Inflammatory macrophage treated with lipopolysaccharide for 1 hour (primary cell): ENCODE results near the gene VPS35L.

Experiments
- DNase-seq, 2 donors: peaks; one replicate each; pipeline ENCODE4 v3.0.0-alpha.2; 2020 to 2022

VPS35L gene

DNA sequence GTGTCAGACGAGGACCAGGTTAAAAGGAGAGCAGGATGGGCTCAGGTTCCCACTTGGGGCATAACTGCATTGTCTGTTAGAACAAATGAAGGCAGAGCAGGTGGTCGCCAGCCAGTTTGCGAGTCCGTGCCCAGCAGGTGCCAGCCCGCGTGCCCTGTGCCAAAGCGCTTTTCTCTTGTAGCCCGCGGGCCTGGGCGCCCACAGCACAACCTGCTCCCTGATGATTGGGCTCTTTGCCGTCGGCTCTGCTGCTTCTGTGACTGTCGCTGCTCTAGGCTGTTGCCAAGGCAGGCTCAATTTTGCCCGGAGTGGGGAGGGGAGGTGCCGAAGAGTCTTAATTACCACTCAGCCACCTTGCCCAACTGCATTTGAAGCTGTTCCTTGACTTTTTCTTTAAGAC, 141.5 kb downstream of the VPS35L start:
- DNase-seq = no peak

DNA sequence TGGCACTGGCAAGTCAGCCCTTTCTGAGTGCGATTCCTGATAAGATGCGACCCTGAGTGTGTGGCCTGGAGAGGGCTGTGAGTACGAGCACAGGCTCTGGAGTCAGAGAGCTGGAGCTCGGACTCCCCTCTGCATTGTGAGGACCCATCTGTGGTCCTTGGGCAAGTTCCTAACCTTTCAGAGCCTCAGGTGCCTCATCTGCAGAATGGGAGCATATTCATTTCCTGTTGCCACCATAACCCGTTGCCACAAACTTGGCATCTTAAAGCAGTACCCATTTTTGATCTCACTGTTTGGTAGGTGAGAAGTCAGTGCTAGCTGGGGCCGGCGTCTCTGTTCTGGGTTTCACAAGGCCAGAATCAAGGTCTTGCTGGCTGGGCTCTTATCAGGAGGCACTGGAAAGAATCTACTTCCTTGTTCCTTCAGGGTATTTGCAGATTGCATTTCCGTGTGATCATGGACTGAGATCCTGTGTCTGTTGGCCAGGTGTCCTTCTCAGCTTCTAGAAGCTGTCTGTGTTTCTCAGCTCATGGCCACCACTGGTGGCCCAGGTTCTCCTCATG, 142.3 kb downstream of the VPS35L start:
- DNase-seq = no peak

DNA sequence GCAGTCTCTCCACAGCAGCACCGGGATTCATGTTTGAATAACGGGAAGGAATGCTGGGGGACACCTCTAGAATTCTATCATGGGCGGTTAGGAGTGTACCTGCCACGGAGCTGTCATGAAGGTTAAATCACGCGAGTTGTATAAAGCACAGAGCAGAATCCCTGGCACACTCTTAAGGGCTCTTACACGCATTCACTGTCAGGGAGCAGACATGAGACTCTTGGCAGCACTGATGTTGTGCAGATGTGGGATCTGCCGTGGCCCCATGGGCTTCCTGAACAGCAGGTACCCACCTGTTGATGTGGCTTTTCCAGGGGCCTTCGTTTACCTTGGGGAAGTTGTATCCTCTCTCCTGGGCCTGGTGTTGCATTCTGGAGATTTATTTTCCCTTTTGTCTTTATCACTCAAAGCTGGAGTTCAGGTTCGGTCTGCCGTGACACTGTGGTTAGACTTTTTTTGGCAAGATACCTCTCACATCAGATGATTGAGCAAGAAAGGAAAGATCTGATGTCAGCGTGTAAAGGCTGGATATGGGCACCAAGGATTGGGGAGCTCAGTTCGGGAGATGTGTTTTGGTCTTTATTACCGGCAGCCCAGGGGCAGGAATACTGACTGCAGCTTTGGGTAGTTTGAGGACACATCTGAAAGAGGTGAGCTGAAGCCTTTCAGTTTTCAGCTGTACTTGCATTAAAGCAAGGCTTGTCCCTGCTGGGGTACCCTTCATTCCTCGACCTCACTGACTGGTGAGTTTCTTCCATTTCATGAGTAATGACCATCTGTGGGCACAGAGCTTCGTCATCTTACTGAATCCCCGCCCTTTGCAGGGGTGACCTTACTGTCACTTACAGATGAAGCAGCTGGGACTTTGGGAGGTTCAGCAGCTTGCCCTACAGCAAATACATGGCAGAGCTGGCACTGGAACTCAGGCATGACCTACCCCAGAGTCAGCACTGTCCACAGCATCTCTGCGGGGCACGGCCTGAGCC, 143.3 kb downstream of the VPS35L start:
- DNase-seq = no peak

DNA sequence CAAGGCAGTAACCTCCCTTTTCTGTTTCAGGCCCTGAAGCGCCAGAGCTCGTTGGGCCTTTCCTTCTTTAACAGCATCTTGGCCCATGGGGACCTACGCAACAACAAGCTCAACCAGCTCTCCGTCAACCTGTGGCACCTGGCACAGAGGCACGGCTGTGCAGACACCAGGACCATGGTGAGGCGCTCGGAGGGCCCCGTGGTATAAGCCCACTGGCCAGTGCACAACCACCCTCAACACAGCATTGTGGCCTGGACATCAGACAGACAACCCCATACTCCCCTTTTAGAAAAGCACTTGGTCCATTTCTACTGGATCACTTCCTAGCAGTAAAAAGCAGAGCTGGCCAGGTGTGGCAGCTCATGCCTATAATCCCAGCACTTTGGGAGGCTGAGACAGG, 144.0 kb downstream of the VPS35L start:
- DNase-seq = no peak

DNA sequence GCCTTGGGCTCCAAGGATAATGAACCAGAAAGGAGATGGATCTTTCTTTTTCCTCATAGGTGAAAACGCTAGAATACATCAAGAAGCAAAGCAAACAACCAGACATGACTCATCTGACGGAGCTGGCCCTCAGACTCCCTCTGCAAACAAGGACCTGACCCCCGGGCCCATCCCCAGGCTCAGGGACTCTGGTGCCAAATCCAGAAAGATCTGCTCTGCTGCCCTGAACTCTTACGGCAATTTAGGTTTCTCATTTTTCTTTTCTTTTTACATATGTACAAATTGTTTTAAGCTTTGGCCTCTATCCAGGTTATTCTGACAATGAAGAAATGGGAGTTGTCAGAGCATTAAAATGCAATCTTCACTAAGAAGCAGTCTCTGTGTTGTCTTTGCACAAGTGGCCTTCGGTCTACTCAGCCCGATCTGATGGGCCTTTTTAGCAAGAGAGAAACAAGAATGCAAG, 144.8 kb downstream of the VPS35L start:
- DNase-seq = no peak

DNA sequence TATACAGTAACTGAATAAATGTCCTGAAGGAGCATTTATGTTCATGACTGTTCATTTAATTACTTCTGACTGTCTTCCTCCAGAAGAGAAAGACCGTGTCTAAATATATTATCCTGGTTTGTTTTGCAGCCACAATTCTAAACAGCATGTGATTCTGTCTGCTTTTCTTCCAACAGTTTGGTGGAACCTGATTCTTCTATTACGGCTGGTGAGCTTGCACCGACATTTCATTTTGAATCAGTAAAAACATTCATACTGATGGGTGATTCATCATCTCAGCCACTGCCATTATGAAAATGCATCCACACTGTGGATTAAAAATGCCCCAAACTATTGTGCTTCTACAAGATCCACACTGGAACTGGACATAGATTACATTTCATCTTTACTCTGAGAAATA, 145.6 kb downstream of the VPS35L start:
- no peak for DNase-seq

DNA sequence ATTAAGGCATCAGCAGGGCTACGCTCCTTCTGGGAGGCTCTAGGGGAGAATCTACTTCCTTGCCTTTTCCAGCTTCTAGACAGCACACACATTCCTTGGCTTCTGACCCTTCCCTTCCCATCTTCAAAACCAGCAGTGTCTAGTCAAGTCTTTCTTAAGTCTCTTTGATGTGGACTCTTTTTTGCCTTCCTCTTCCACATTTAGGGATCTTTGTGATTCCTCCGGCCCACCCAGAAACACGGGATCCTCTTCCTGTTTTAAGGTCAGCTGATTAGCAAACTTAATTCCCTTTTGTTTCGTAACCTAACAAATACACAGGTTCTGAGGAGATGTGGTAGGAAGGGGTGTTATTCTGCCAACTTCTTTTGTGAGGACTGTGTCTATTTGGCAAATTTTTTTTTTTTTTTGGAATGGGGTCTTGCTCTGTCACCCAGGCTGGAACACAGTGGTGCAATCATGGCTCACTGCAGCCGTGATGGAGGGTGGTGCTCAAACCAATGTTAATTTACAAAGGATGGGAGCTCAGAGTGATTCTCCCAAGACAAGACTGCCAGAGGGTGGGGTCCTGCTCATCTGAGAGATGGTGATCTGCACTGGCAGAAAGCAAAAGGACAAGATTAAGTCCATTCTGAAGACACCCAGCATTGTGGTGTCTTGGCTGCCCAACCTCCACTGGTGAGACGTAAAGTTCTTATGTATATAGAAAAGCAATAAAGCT, 147.8 kb downstream of the VPS35L start:
- DNase-seq = peak; percentile 60 to 84

DNA sequence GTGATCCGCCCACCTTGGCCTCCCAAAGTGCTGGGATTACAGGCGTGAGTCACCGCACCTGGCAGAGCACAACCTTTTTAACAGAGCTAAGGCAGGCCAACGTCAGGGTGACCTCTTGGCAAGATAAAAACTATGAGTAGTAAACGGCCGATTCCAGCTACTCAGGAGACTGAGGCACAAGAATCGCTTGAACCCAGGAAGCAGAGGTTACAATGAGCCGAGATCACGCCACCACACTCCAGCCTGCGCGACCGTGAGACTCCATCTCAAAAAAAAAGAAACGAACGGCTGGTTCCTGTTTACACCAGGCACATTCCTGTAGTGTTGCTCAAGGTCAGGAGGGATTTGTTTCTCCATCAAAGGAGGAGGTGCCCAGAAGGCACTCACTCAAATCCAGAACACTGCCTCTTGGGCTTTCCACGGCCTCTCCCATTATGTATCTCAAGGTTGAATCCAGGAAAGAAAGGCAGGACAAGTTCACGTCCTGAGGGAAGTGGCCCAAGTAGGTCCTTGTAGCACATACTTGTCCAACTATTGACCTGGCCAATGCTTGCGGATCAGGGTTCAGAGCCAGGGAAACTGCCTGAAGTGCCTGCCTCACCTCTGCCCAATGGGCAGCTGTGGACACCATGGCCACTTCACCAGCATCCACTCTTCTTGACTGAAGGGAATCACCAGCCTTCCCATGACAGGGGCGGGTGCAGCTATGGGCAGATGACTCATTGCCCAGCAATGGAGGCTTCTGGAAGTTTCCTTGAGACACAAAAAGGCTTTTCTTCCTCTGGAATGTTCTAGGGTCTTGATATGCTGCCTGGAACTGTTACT, 149.0 kb downstream of the VPS35L start:
- DNase-seq = peak in 1 of 2 donors; percentile 64

DNA sequence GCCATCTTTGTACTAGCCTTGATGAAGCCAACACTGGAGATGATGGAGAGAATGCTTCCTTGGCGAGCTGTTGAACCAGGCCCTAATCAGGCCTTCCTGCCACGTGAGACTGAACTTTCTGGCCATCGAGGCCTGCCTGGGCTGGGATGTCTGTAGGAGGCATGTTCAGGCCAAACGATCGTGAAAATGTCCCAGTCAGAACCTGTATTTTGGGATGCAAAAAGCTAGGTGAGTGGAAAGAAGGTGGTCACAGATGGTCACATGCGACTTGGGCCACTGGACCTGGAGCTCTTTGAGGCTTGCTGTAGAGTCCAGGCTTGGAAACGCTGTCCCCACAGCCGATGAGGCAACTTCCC, 149.6 kb downstream of the VPS35L start:
- no peak for DNase-seq

DNA sequence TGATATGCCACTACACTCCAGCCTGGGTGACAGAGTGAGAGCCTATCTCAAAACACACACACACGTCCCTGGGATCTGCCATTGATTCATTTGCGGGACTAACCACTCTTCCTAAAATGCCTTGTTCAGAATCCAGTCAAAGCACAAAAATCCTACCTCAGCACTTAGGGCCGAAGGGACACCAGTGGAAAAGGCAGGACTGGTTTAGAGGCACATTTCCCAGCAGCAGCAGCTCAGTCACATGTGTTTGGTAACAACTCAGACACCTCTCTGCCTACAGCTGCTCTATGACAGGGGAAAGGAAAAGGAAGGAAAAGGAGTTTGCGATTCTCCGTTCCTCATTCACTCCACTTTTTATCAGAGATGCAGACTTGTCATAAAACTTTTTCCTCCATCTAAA, 150.3 kb downstream of the VPS35L start:
- no peak for DNase-seq

DNA sequence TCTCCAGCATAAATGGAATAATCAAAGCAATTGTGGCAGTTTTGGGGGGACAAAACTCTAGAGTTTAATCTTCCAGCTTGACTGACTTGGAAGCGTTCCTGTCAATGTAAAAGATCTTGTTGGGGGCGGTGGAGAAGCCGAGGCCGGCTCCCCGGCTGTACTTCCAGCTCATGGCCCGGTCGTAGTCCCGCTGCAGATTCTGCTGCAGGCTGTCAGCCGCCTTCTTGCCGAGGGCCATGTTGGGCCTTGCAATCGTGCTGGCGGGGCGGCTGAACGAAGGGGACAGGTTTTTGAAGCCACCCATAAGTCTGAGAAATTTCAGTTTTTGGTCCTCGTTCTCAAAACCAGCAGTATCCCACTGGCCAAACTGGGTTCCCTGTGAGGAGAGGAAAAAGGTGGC, 151.3 kb downstream of the VPS35L start:
- no peak for DNase-seq

DNA sequence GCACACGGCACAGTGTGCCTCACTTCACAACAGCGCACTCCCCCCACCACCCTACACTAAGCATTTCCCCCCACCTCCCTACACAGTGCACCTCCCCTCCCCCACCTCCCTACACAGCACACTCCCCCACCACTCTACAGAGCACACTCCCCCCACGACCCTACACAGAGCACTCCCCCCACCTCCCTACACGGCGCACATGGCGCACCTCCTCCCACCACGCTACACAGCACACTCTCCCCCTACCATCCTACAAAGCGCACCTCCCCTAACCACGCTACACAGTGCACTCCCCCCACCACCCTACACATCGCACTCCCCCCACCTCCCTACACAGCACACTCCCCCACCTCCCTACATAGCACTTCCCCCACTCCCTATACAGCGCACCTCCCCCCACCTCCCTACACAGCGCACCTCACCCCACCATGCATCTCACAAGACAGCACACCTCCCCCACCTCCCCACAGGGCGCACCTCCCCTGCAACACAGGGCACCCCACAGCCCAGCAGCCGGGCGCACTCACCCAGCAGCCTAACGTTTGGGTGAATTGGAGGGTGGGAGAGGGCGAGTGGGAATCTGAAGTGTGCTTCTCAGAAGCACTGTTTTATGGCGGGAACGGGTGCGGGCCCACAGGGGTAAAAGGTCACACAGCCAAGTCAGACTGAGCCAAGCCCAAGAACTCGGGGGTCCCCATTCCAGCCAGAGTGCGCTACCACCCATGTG, 152.2 kb downstream of the VPS35L start:
- DNase-seq = no peak

DNA sequence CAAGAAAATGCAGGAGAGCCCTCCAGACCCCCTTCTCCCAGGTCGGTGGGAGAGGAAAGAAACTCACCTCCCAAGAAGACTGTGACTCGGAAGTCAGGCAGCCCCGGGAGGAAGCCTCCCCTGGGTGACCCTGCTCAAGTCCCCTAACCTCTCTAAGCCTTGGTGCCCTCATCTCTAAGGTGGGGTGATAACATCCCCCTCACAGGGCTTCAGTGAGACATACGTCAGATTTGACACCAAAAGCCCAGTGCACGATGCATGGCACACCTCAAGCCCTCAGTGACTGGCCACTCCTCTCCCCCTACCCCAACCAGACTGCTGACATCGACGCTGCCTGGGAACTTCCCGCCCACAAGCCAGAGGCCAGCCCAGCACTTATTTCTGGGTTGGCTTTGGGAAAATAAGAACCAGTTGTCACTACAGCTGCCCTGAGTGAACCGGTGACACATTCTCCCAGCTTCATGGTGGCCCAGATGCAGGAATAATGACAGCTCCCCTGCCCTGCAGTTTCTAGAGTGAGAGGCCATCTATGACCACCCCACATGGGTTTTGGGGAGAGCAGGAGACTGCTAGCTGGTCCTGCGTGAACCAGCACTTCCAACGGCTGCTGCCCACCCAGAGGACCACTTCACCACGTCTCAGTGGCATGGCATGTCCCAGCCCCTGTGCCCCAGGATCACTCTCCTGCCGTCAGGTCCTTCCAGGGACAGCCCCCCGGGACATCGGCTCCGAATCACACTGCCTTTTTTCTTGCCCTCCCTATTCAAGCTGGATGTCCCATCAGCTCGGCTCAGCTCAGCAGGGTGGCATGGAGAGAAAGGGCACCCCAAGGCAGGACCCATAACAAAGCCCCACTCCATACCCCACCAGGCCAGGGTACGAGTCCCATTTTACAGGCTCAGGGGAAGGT, 153.0 kb downstream of the VPS35L start:
- no peak for DNase-seq

DNA sequence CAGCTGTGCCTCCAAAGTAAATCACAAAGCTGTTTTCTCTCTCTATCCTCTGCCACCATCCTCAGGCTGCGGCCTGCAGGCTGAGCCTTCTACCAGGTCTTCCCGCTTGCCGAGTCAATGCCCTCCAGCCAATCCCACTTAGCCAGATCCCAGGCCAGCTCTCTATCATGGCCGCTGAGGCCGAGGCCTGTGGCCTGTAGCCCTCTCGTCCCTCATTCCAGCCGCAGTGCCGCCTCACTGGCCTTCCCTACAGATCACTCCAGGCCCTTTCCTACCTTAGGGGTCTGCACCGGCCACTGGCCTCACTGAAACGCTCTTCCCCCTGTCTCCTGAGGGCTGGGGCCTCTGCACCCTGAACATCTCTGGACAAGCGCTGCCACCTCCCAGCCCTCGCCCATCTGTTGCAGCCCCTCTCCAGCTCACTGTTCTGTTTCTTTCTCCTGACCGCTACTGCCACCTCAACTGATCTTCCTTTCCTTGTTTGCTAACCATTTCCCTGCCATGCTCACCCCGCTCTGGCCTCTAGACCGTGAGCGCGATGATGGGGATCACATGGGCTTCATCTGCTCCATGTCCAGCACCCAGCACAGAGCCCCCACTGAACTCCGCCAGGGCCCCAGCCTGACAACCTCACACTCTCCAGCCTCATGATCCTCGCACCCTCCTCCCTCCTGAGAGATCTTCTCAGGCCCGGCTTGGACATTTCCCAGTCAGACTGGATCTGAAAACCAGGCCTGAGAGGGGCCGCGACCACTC, 154.1 kb downstream of the VPS35L start:
- DNase-seq = no peak

DNA sequence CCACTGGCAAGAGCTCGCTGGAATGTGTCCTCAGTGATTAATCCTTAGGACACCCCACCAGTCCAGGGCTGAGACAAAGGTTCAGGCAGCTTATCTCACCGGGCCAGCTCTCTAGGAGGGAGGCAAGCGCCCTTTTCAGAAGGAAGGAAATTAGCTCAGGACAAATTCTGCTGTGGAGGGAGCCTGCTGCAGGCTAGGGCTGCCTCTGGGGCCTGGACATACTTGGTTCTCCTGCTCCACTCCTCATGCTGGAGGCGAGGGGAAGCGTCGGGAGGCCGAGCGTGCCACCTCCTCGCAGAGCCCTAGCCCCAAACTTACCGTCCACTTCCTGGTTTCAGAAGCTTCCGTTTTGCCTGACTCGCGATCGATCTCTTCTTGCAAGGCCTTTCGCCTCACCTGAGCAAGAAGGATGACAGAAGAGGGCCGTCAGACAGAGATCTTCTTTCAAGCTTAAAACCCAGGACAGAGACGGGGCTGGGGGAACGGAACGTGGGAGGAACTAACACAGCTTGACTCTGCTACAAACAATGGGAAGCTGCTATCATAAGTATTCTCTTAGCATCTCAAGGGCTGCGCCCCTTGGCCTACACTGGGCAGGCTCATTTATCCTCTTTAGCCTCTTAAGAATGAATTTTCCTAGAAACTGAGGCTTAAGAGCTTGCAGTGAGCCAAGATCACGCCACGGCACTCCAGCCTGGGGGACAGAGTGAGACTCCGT, 154.8 kb downstream of the VPS35L start:
- DNase-seq = no peak

DNA sequence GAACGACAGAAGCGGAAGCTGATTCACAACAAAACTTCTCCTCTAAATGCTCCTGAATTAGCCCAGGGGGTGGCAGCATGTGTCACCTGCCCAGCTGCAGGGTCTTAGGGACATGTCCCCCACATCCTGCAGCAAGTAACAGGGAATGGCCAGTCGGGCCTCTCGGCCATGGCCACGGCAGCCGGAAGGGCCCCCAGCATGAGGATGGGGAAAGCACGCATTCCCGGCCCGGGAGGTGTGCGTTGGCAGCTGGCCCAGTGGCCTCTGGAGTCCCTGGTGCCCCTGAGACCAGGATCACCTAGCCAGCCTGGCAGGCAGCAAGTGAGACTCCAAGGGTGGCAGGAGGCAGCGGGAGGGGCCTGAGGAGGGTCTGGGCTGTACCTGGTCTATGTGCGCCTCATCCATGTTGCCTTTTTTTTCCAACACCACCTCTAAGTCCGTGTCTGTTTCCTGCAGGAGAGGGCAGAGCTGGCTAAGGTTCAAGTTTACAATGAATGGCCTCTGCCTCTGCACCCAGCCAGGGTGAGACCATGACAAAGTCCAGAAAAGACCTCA, 155.6 kb downstream of the VPS35L start:
- no peak for DNase-seq

DNA sequence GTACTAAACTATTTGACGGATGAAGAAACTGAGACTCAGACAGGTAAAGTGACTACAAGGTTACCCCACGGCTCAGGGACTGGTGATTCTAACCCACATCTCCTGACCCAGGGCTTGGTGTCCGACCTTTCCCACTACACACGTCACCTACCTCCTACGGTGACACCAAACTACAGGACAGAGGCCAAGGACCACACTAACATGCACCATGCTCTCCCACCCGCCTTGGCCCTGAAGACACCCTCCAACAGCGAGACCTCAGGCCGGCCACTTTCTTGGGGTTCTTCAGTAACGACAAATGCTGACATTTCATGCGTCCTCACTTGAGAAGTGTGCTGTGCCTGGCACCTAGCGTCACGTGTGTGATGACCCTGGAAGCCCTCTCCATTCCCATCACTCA, 156.1 kb downstream of the VPS35L start:
- DNase-seq = no peak

DNA sequence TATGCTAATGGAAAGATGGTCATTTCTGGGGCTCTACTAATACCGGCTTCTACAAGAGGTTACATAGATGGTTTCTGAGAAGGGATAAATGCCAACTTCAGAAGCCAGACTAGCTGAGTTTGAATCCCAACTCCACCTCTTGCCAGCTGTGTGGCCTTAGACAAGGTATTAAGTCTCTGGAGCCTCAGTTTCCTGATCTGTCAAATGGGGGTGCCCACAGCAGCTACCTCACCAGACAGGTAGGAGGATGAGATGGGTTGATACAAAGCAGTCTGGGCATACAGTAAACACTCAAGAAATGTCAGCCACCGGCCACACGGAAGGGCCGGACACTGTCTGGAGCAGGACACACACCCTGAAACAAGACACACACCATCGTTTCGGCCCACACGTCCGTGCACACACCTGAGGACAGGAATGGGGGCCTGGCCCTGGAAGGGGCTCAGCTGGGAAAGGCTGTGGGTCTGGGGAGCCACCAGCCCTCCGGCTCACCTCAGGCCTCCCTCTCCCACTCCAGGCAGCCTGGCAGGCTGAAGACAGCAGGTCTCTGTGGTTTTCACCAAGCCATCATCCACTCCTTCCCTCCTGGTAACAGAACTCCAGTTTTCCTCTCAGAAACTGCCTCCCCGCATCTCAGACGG, 157.0 kb downstream of the VPS35L start:
- no peak for DNase-seq

DNA sequence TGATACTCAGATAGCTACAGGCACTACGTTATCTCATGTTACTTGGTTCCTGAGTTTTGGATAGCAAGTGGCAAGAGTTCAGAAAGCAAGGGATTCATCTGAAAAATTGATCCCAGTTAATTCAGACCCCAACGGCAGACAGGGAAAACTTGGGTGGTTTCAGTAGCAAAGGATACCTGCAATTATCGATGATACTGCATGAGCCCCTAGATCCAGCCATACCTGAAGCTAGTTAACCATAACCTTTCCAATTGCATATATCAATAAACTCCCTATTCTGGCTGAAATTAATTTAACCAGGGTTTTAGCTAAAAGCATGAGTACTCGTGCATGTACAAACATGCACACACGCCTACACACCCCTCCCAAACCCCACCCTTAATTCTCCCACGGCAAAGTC, 158.2 kb downstream of the VPS35L start:
- no peak for DNase-seq
